ENCODE measurements around the gene SERPINE2. TPM values are rescaled to one million over a fixed set of nuclear protein-coding genes. Genes with fewer than 3 reads are reported as not detected.
A peak's percentile ranks its signal among the peaks of the same experiment; 100 is the strongest.

The SERPINE2 gene
- total RNA-seq, 1 donor from 2014 or later: 5.6 TPM

- ATAC-seq (no peak), DNase-seq (no peak)
- intact Hi-C loops (cut with DNase I): no loop called here
- peaks cover 8% of the 10 kb centered on the region for H3K4me1 ChIP-seq
- H3K9me3 ChIP-seq: no peaks in the 10 kb centered on the region
- peaks cover 39% of the 10 kb centered on the region for H3K27me3 ChIP-seq (ENCODE audit: low read depth)
- TF ChIP-seq CTCF (IDR thresholded peaks at IDR 0.05): no peak
- H3K27ac ChIP-seq: no peak overlapping the region
- H3K36me3 ChIP-seq: no peaks in the 10 kb centered on the region
- H3K4me3 ChIP-seq: no peak overlapping the region
Measured at GRCh38 chr2:224042191-224042696, 3.2 kb upstream of the SERPINE2 start.

- TF ChIP-seq CTCF (IDR thresholded peaks at IDR 0.05): no peak
- Histone ChIP-seq H3K4me1 (peaks cover 8% of the 10 kb centered on the region), H3K27me3 (ENCODE audit: low read depth) (peaks cover 45% of the 10 kb centered on the region), H3K36me3 (no peaks in the 10 kb centered on the region), H3K27ac (no peak overlapping the region), H3K4me3 (no peak overlapping the region), H3K9me3 (no peaks in the 10 kb centered on the region)
- ATAC-seq: no peak
- intact Hi-C loops (cut with DNase I): no loop called here
- DNase-seq: no peak
Measured at GRCh38 chr2:224041554-224041953, 2.5 kb upstream of the SERPINE2 start.

GRCh38 chr2:224040753-224041152 lies 1.7 kb upstream of the SERPINE2 start:
- H3K4me1 ChIP-seq: peaks cover 8% of the 10 kb centered on the region
- H3K27me3 ChIP-seq (ENCODE audit: low read depth): peaks cover 48% of the 10 kb centered on the region
- DNase-seq (no peak), ATAC-seq (no peak)
- H3K27ac ChIP-seq: no peak overlapping the region
- H3K9me3 ChIP-seq: no peaks in the 10 kb centered on the region
- no peaks in the 10 kb centered on the region for H3K36me3 ChIP-seq
- intact Hi-C loops (cut with DNase I): no loop called here
- TF ChIP-seq CTCF (IDR thresholded peaks at IDR 0.05): no peak
- H3K4me3 ChIP-seq: no peak overlapping the region

- ATAC-seq (no peak), DNase-seq (no peak)
- Histone ChIP-seq H3K27me3 (ENCODE audit: low read depth) (peaks cover 54% of the 10 kb centered on the region), H3K4me3 (peak overlapping the region; percentile 59), H3K36me3 (no peaks in the 10 kb centered on the region), H3K27ac (no peak overlapping the region), H3K4me1 (peaks cover 8% of the 10 kb centered on the region), H3K9me3 (no peaks in the 10 kb centered on the region)
- TF ChIP-seq CTCF (IDR thresholded peaks at IDR 0.05): no peak
- intact Hi-C loops (cut with DNase I): no loop called here
Measured at GRCh38 chr2:224039770-224040440, 819 bp upstream of the SERPINE2 start.

GRCh38 chr2:224038830-224039079 lies 331 bp downstream of the SERPINE2 start:
- Histone ChIP-seq H3K36me3 (no peaks in the 10 kb centered on the region), H3K4me3 (peak overlapping the region; percentile 59), H3K4me1 (peaks cover 8% of the 10 kb centered on the region), H3K27ac (no peak overlapping the region), H3K9me3 (no peaks in the 10 kb centered on the region), H3K27me3 (ENCODE audit: low read depth) (peaks cover 62% of the 10 kb centered on the region)
- ATAC-seq: peak in 1 of 2 donors; percentile 58
- DNase-seq: no peak
- TF ChIP-seq CTCF (IDR thresholded peaks at IDR 0.05): no peak
- intact Hi-C loops (cut with DNase I): no loop called here
